ENCODE measurements around the gene LMX1B. TPM values are rescaled to one million over a fixed set of nuclear protein-coding genes. Genes with fewer than 3 reads are reported as not detected.

The LMX1B gene
- total RNA-seq, 1 experiment from 2014 or later = 2.6 TPM

GRCh38 chr9:126633881-126634558 is 20.3 kb downstream of the LMX1B start:
- in situ Hi-C loops (cut with HindIII; ENCODE audit: low pct_unique_long_range_greater_than_20kb, low sequenced_read_pairs) = no loop called here
- no peak for TF ChIP-seq REST (IDR thresholded peaks at IDR 0.05; ENCODE audit: insufficient read depth in 1 of 2, low read depth in 2 of 2, low read length in 1 of 2)
- TF ChIP-seq TCF7L2 (IDR thresholded peaks at IDR 0.05; ENCODE audit: low read depth, low read length) = no peak
- no peak for TF ChIP-seq CTCF (IDR thresholded peaks at IDR 0.05)
- no peak for TF ChIP-seq SIN3A (IDR thresholded peaks at IDR 0.05; ENCODE audit: borderline replicate concordance, insufficient read depth, low read depth, low read length)
- no peak for TF ChIP-seq POLR2AphosphoS5 (IDR thresholded peaks at IDR 0.05; ENCODE audit: low read depth, low read length)
- Histone ChIP-seq H3K36me3 (ENCODE audit: control insufficient read depth, insufficient read depth, low read length) (no peaks in the 10 kb centered on the region), H3K9me3 (ENCODE audit: control insufficient read depth, insufficient read depth, low read depth, low read length) (no peaks in the 10 kb centered on the region), H3K27me3 (ENCODE audit: control insufficient read depth, insufficient read depth, low read length) (no peaks in the 10 kb centered on the region), H3K4me1 (ENCODE audit: control insufficient read depth, insufficient read depth, low read length) (no peaks in the 10 kb centered on the region), H3K4me3 (ENCODE audit: low read depth in 2 of 2, low read length in 2 of 2) (no peak overlapping the region), H3K27ac (ENCODE audit: low read length) (no peak overlapping the region)
- POLR2A ChIA-PET = no interaction called here
- intact Hi-C loops (cut with micrococcal nuclease; ENCODE audit: unreplicated experiment) = no loop called here
- no TSS peak for BruUV-seq (replicated peaks)
- CTCF ChIA-PET = no interaction called here
- ATAC-seq = no peak
- no peak for DNase-seq (ENCODE audit: low read depth, low spot score)

GRCh38 chr9:126635061-126635460 is 21.3 kb downstream of the LMX1B start:
- CTCF ChIA-PET = interaction anchor here (0.6 kb wide), 1 partner anchor 109 kb away, joined by 5 read pairs; no protein-coding TSS in a partner anchor
- ATAC-seq (no peak), DNase-seq (ENCODE audit: low read depth, low spot score) (no peak)
- BruUV-seq (replicated peaks) = no TSS peak
- TF ChIP-seq SIN3A (IDR thresholded peaks at IDR 0.05; ENCODE audit: borderline replicate concordance, insufficient read depth, low read depth, low read length) = no peak
- no peak for TF ChIP-seq REST (IDR thresholded peaks at IDR 0.05; ENCODE audit: insufficient read depth in 1 of 2, low read depth in 2 of 2, low read length in 1 of 2)
- TF ChIP-seq POLR2AphosphoS5 (IDR thresholded peaks at IDR 0.05; ENCODE audit: low read depth, low read length) = no peak
- no peak for TF ChIP-seq CTCF (IDR thresholded peaks at IDR 0.05)
- no peak for TF ChIP-seq TCF7L2 (IDR thresholded peaks at IDR 0.05; ENCODE audit: low read depth, low read length)
- POLR2A ChIA-PET = no interaction called here
- Histone ChIP-seq H3K9me3 (ENCODE audit: control insufficient read depth, insufficient read depth, low read depth, low read length) (no peaks in the 10 kb centered on the region), H3K27ac (ENCODE audit: low read length) (no peak overlapping the region), H3K4me1 (ENCODE audit: control insufficient read depth, insufficient read depth, low read length) (no peaks in the 10 kb centered on the region), H3K4me3 (ENCODE audit: low read depth in 2 of 2, low read length in 2 of 2) (no peak overlapping the region), H3K36me3 (ENCODE audit: control insufficient read depth, insufficient read depth, low read length) (no peaks in the 10 kb centered on the region), H3K27me3 (ENCODE audit: control insufficient read depth, insufficient read depth, low read length) (no peaks in the 10 kb centered on the region)
- in situ Hi-C loops (cut with HindIII; ENCODE audit: low pct_unique_long_range_greater_than_20kb, low sequenced_read_pairs) (no loop called here), intact Hi-C loops (cut with micrococcal nuclease; ENCODE audit: unreplicated experiment) (no loop called here)
